RCC 7860 (cell line): ENCODE measurements around the gene PDCD5.

Experiments
- DNase-seq: peaks from one replicate; pipeline ENCODE4 v3.0.0-alpha.2; 2015; ENCODE audit warnings: low spot score
- FAIRE-seq: peaks from 2 replicates; lab custom pipeline; 2012; peaks lifted over from hg19 to GRCh38; lab: Jason Lieb, UNC

Gene PDCD5

GRCh38 chr19:32630338-32630737, 49.3 kb downstream of the PDCD5 start:
- FAIRE-seq: no peak
- DNase-seq: no peak

- DNase-seq: no peak
- no peak for FAIRE-seq
Observed at GRCh38 chr19:32631381-32631780, 50.4 kb downstream of the PDCD5 start.
